Mammary epithelial cell (primary cell): ENCODE data around the gene RINL.
"Not testable (repeated sequence)": the region's sequence is repeated elsewhere in the genome, so short reads cannot be mapped to it uniquely, and the experiment has no call there.

Experiments
- EZH2 ChIP-seq: IDR thresholded peaks from 2 replicates; pipeline ENCODE4 v1.6.1; 2012; ENCODE audit warnings: low read length, inconsistent platforms, borderline replicate concordance
- TF ChIP-seq, protein P1 (sequence below), 2 donors: IDR thresholded peaks in 1 of 2; conservative IDR thresholded peaks in 1 of 2; 2 replicates each; pipeline ENCODE4 v1.5.1; 2011 to 2012; ENCODE audit warnings: inconsistent platforms in 2 of 2, low read length in 2 of 2, mild to moderate bottlenecking in 2 of 2, control low read depth in 1 of 2, low read depth in 1 of 2; ENCODE audit not compliant: insufficient read depth in 1 of 2; ENCODE audit errors: extremely low read depth in 1 of 2

DNA sequence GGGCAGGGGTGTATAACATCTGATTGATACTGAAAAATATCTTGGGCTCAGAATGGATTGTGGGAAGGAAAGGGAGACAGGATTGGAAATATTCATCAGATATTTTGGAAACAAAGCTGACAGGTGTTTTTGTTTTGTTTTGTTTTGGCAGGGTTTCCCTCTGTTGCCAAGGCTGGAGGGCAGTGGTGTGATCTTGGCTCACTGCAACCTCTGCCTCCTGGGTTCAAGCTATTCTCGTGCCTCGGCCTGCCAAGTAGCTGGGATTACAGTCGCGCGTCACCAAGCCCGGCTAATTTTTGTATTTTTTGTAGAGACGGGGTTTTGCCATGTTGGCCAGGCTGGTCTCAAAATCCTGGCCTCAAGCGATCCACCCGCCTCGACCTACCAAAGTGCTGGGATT is 4.7 kb downstream of the RINL start:
- TF ChIP-seq, protein P1, sequence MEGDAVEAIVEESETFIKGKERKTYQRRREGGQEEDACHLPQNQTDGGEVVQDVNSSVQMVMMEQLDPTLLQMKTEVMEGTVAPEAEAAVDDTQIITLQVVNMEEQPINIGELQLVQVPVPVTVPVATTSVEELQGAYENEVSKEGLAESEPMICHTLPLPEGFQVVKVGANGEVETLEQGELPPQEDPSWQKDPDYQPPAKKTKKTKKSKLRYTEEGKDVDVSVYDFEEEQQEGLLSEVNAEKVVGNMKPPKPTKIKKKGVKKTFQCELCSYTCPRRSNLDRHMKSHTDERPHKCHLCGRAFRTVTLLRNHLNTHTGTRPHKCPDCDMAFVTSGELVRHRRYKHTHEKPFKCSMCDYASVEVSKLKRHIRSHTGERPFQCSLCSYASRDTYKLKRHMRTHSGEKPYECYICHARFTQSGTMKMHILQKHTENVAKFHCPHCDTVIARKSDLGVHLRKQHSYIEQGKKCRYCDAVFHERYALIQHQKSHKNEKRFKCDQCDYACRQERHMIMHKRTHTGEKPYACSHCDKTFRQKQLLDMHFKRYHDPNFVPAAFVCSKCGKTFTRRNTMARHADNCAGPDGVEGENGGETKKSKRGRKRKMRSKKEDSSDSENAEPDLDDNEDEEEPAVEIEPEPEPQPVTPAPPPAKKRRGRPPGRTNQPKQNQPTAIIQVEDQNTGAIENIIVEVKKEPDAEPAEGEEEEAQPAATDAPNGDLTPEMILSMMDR (conservative IDR thresholded peaks at IDR 0.05 in 1 of 2, IDR thresholded peaks at IDR 0.05 in 1 of 2; ENCODE audit: extremely low read depth in 1 of 2, insufficient read depth in 1 of 2, low read depth in 1 of 2, low read length in 2 of 2) = not testable (repeated sequence)
- TF ChIP-seq EZH2 = not testable (repeated sequence)
